Activated T-helper 9 cell treated with anti-CD3 and anti-CD28 coated beads, Interleukin-2, amount 50 U/mL, for 16 hours (primary cell): ENCODE results near the gene THRAP3.
"Not testable (repeated sequence)": the region's sequence is repeated elsewhere in the genome, so short reads cannot be mapped to it uniquely, and the experiment has no call there.

Experiments
- DNase-seq: peaks from one replicate; pipeline ENCODE4 v3.0.0-alpha.2; 2020; ENCODE audit warnings: low read depth

Gene THRAP3

DNA sequence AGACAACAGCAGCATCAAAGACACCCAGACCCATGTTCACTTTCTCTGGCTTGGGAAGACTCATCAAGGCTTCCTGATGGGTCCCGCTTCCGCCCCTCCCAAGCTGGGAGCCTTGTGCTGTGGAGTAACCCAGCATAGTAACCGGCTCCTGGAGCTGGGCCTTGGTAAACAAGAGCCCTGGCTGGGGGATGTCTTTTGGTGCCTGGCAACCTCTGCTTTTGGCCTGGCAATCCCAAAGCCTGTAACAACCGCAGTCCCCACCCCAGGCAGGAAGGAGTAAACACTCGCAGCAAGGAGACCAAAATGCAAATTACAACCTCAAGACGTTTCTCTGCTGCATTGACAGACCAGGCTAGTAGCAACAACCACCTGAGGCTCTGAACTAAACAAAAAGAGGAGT lies 16.9 kb upstream of the THRAP3 start:
- DNase-seq: no peak

DNA sequence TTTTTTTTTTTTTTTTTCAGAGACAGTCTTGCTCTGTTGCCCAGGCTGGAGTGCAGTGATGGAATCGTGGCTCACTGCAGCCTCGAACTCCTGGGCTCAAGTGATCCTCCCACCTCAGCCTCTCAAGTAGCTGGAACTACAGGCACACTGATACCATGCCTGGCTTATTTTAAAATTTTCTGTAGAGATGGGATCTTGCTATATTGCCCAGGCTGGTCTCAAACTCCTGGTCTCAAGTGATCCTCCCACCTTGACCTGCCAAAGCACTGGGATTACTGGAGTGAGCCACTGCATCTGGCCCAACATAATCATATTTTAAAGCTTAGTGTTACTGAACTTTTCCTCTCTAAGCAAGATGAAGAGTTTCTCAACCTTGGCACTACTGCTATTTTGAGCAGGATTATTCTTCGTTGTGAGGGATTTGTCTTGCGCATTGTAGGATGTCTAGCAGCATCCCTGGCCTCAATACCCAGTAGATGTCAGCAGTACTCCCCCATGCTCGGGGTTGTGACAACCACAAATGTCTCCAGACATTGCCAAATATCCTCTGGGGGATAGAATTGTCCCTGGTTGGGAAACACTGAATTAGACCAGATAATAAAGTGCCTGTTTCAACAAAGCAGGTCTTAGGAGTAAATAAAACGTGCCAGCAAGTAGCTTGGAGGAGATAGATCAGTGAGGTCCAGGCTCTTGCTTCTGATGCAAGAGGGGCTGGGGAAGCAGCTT lies 15.1 kb upstream of the THRAP3 start:
- DNase-seq: no peak

DNA sequence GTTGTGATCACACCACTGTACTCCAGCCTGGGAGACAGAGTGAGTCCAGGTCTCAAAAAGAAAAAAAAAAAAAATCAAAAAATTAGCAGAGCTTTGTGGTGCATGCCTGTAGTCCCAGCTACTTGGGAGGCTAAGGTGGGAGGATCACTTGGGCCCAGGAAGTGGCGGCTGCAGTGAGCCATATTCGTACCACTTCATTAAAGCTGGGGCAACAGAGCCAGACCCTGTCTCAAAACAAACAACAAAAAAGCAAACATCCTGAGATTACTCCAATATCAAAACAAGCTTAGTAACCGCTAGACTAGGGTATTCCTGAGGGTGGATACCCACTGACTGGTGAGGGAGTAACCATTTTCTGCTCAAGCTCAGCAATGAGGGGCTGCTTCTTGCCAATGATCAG lies 12.9 kb upstream of the THRAP3 start:
- DNase-seq: no peak

DNA sequence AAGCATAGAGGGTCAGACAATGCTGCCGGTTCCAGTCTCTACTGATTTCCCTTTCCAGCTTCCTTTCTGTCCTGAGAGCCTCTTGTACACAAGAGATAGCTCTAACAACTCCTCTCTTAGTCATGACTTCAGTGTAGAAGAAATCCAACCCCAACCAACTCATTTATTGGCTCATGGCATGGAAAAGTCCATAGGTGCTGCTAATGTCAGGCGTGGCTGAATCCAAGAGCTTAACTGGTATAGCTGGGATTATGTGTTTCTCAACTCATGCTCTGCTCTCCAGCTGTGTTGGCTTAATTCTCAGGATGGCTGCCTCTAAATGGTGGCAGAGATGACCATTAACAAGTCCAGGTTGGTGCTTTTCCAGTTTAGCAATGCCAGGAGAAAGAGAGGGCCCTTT lies 12.4 kb upstream of the THRAP3 start:
- no peak for DNase-seq

DNA sequence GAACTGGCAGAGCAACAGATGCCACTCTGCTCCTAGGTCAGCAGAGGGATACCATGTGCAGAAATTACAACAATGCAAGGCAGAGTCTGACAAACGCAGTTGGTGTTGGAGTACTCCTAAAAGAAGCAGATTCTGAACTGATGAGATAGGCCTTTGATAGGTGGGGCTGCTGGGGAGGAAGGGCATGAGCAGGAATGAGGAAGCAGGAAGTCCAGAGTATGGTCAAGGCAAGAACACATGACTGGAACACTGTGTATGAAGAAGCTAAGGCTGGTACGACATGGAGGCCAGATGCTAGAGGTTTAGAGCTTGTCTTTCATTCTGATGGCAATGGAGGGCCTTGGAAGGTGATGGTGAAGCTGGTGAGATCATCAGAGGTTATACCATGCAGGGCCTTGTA lies 11.5 kb upstream of the THRAP3 start:
- DNase-seq: no peak

DNA sequence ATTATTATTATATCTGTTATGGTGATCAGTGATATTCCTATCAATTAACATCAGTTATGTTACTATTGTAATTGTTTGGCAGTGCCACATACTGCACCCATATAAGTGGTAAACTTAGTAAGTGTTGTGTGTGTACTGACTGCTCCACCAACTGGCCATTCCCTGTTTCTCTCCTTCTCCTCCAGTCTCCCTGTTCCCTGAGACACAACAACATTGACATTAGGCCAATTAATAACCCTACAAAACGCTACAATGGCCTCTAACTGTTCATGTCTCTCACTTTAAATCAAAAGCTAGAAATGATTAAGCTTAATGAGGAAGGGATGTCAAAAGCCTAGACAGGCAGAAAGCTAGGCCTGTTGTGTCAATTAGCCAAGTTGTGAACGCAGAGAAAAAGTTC lies 6.6 kb upstream of the THRAP3 start:
- DNase-seq: no peak

DNA sequence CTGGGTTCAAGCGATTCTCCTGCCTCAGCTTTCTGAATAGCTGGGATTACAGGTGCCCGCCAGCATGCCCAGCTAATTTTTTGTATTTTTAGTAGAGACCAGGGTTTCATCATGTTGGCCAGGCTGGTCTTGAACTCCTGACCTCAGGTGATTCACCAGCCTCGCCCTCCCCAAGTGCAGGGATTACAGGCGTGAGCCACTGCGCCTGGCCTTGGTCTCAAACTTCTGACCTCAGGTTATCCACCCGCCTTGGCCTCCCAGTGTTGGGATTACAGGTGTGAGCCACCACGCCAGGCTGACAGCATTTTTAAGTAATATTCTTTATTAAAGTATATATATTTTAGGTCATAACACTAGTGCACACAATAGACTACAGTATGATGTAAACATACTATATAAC lies 2.3 kb upstream of the THRAP3 start:
- not testable (repeated sequence) for DNase-seq

DNA sequence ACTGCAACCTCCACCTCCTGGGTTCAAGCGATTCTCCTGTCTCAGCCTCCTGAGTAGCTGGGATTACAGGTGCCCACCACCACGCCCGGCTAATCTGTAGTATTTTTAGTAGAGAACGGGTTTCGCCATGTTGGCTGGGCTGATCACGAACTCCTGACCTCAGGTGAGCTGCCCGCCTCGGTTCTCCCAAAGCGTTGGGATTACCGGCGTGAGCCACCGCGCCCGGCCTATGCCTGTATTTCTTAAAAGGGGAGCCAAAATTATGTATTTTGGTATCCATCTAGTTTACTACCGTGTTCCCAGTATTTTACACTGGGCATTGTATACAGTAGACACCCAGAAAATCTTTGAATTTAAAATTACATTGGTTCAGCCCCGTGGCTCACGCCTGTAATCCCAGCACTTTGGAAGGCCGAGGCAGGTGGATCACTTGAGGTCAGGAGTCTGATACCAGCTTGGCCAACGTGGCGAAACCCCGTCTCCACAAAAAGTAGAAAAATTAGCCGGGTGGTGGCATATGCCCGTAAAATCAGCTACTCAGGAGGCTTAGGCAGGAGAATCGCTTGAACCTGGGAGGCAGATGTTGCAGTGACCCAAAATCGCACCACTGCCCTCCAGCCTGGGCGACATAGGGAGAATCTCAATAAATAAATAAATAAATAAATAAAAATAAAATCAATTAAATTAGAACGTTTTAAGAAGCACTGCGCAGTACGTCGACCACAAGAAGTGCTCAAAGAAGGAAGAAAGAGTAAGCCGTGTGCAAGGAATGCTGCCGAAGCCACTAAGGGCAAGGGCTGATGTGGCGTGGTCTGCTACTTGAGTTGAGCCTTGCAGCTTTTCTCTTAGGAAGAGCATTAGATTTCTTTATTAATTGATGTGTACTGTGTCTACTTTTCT lies 1.5 kb upstream of the THRAP3 start:
- no peak for DNase-seq

DNA sequence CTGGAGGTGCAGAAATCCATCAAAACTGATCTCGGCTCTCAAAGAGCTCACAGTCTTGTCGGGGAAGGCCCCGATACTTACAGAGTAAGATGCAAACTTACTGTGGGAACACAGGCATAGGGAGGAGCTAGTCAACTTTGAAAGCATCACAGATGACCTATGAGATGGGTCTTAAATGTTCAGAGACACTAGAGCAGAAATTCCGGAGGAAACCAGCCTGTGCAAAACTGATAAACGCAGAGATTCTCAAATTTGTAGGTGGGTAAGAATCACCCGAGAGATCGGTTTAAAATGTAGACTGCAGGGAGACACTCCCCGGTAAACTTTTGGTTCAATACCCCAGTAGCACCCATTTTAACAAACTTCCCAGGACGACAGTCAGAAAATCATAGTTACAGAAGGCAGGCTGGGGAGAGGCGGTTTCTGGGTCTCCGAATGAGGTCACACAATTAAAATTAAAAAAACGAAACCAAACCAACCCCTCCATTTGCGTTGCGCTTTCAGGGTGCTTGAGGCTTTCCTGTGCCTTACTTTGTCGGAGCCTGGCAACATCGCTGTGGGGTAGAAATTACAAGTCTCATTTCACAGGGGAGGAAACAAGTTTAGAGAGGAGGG lies 755 bp upstream of the THRAP3 start:
- DNase-seq: no peak

DNA sequence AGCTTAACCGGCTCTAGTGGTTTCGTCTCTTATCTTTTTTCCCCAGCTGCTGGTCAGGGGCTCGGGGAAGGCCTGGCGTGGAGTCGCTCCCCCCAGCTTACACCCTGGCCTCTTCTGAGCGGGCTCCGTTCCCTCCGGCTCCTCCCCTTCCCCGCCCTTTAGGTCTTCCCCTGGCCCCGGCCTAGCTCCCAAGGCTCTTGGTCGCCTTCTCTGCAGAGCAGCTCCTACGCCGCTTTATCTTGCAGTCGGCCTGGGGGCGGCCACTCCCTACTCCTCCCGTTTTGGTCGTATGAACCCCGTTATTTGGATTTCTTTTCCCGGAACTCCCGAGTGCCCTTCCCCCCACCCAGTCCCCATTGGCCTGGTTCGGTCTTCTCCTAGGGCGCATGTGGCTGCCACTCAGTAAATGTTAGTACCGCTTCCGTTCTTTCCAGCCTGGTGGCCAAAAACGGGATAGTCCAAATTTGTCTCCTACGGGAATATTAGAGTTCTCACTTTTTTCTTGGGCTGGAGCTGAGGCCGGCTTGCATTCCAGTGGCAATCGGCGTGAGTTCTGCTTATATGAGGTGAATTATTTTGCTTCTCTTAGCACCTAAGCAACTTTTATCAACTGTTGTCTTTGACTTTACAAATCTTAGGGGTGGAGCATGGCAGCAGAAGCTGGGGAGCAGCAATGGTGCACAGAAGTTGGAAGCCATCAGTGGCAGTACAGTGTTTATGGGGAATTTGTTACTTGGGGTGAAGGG lies 467 bp downstream of the THRAP3 start:
- DNase-seq: no peak

DNA sequence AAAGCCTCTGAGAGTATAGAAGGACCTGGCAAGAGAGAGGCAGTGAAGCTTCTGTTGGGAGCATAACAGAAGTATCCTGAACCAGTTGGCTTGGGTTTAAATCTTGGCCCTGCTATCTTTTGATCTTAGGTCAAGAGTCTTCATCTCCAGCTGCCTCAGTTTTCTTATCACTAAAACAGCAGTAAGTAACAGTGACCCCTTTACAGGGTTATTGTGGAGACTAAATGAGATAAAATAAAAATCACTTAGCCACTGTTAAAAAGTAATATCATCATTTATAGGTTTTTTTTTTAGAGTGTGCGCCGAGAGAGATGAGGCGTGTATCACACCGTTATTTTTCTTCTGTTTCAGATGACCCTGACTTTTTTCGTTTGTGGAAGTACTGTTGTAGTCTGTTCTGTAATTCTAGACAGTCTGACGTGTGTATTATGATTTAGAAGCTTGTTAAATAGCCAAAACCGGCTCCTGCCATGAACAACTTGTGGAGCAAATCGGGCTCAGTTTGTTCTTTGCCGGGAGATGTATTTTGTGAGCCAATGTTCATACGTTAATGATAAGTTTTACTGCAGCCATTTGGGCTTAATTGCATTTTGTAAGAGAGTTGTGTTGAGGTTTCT lies 1.1 kb downstream of the THRAP3 start:
- DNase-seq: no peak

DNA sequence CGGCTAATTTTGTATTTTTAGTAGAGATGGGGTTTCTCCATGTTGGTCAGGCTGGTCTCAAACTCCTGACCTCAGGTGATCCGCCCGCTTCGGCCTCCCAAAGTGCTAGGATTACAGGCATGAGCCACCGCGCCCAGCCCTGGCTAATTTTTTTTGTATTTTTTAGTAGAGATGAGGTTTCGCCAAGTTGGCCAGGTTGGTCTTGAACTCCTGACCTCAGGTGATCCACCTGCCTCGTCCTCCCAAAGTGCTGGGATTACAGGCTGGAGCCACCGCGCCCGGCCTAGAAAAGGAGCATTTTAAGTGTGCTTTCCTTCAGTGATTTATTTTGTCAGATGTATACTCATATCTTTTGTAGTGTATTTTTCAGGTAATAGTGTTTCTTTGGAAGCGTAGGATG lies 6.0 kb downstream of the THRAP3 start:
- DNase-seq: not testable (repeated sequence)

DNA sequence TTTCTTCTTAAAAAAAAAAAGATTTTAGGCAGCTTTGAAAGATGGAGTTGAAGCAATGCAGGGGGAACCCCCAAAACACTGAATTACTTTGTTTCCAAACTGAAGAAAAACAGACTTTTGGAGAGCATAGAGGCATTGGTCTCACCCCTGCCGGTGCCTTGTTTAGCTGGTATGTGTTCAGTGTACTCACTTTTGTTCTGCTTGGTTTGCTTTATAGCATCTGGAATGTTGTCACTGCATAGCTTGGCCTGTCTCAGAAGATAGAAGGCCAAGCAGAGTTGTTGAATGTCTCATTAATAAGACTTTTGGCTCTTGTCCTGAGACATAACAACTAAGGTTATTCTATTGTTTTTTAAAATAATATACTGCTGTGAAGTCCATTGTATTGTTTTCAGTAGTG lies 6.9 kb downstream of the THRAP3 start:
- DNase-seq: no peak

DNA sequence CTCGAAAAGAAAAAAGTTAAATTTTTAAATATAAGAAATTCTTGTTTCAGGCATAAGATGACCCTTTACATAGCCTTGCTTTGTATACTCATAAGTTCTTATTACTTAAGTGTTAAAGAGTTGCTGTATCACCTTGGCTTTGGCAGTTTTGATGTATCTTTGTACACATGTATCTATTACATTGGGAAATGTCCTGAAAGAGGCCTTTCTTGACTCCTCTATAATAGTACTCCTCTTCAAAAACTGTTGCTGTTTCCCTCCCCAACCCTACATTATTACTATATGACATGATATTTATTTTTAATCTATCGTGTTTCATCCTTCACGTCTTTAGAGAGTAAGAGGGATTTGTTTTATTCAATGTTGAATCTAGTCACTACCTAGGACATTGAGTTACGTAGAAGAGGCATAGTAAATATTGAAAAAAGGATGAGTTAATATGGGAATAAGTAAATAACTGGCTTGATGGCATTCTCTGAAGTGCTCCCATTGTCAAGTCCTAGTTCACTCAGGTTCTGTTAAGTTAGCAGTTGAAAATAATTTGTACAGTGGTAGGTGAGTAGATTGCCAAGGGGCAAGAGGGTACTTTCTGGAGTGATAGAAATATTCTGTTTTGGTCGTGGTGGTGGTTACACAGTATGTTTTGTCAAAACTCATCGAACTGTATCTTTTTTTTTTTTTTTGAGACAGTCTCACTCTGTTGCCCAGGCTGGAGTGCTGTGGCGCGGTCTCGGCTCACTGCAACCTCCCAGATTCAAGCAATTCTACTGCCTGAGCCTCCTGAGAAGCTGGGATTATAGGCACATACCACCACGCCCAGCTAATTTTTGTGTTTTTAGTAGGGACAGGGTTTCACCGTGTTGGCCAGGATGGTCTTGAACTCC lies 8.2 kb downstream of the THRAP3 start:
- no peak for DNase-seq

DNA sequence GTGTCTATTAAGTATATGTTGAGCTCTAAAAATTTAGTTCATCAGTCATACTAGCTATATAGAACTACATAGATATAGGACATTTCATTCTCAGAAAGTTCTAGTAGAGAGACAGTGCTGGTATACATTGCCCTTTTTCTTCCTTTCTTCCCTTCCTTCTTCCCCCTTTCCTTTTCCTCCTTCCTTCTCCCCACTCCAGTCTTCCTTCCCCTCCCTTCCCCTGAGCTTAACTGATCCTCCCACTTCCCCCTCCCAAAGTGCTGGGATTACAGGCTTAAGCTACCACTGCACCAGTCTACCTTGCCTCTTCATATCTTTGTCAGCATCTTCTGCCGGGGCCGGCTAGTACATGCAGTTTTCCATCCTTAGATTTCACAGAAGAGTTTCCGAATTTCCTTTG lies 12.1 kb downstream of the THRAP3 start:
- no peak for DNase-seq

DNA sequence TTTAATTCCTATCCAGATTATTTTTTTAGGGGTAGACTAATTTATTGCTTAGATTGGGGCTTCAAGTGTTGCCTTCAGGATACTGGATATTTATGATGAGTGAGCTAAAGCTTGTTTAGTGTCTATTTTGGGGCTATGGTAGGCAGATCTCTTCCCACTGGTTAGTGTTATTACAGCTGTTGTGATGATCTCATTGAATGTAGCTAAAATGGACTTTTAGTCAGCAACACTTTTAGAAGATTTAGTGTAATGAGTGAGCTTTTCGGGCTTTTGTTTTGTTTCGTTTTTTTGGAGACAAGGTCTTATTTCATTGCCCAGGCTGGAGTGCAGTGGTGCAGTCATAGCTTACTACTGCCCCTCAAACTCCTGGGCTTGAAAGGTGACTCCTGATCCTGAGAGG lies 14.2 kb downstream of the THRAP3 start:
- DNase-seq: no peak

DNA sequence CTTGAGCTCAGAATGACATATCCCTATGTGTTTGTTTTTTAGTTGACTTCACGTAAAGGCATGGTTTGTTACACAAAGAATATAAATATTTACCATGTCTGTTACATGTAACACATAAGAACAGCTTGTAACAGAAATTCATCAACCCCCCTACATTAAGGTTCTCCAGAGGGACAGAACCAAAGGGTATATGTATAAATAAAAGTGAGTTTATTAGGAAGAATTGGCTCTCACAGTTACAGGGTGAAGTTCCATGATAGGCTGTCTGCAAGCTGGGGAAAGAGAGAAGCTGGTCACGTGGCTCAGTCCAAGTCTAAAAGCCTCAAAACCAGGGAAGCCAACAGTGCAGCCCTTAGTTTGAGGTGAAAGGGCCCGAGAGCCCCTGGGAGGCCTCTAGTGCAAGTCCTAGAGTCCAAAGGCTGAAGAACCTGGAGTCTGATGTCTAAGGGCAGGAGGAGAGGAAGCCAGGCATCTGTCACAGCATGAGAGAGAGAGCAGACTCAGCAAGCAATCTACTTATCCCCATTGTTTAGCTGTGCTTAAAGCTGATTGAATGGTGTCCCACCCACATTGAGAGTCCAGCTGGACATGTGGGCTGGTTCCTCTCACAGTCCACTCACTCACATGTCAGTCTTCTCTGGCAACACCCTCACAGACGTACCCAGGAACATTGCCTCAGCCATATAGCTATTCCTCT lies 15.8 kb downstream of the THRAP3 start:
- no peak for DNase-seq

DNA sequence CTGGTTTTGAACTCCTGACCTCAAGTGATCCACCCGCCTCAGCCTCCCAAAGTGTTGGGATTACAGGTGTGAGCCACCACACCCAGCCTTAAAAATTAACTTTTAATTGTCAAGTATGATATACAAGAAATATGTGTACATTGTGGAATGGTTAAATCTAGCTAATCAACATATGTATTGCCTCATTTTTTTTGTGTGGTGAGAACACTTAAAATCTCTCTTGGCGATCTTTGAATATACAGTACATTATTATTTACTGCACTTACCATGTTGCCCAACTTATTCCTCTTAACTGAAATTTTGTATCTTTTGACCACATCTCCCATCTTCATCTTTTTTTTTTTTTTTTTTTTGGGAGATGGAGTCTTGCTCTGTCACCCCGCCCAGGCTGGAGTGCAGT lies 23.3 kb downstream of the THRAP3 start:
- DNase-seq: no peak

DNA sequence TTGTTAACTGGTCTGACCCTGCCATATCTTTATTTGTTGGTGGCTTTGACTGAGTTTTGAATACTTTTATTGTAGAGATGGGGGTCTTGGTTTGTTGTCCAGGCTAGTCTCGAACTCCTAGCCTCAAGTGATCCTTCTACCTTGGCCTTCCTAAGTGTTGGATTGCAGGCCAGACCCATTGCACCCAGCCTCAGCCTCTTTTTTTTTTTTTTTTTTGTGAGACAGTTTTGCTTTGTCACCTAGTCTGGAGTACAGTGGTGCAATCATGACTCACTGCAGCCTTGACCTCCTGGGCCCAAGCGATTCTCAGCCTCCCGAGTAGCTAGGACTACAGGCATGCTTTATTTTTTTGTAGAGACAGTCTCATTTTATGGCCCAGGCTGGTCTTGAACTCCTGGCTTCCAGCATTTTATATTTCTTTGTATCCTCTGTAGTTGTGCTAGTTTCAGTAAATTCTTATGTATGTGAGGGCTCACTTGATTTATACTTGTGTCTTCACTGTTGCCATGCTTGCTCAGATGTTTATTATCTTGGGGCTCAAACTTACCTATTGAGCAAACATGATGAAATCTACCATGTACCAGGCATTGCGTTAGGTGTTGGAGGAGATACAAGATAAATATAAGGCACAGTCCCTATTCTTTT lies 24.1 kb downstream of the THRAP3 start:
- DNase-seq: no peak
